Activated T-cell treated with anti-CD3 and anti-CD28 coated beads, Interleukin-2, amount 50 U/mL, for 72 hours (primary cell): Measurements from ENCODE around the gene CEP44. TPM values are rescaled to one million over a fixed set of nuclear protein-coding genes. Genes with fewer than 3 reads are reported as not detected.
"Not testable (repeated sequence)": the region's sequence is repeated elsewhere in the genome, so short reads cannot be mapped to it uniquely, and the experiment has no call there.

Experiments
- ATAC-seq, 2 donors: fragments of 150-1000 bp; cut with Tn5 transposase; replicated peaks in 1 of 2; 2 replicates each; pipeline ENCODE4 v1.10.0; 2021; ENCODE audit warnings: moderate library complexity in 2 of 2, mild to moderate bottlenecking in 1 of 2
- DNase-seq, 2 donors: peaks; one replicate each; pipeline ENCODE4 v3.0.0; 2021 to 2022; ENCODE audit warnings: mixed read lengths in 1 of 2
- H3K27ac Mint-ChIP-seq: one replicate; pipeline ENCODE4 v1.8.0; 2022; ENCODE audit warnings: mild to moderate bottlenecking, moderate library complexity, mixed read lengths
- H3K27me3 Mint-ChIP-seq: one replicate; pipeline ENCODE4 v1.8.0; 2022; ENCODE audit warnings: low read depth, mixed read lengths
- H3K36me3 Mint-ChIP-seq, 2 donors: one replicate each; pipeline ENCODE4 v1.8.0; 2022; ENCODE audit warnings: mixed read lengths in 2 of 2, mild to moderate bottlenecking in 1 of 2; ENCODE audit not compliant: insufficient read depth in 2 of 2
- H3K4me1 Mint-ChIP-seq: one replicate; pipeline ENCODE4 v1.8.0; 2022; ENCODE audit warnings: low read depth, mixed read lengths
- H3K4me3 Mint-ChIP-seq, 2 donors: one replicate each; pipeline ENCODE4 v1.8.0; 2022; ENCODE audit warnings: mild to moderate bottlenecking in 2 of 2, mixed read lengths in 2 of 2, moderate library complexity in 2 of 2
- H3K9me3 Mint-ChIP-seq, 2 donors: one replicate each; pipeline ENCODE4 v1.8.0; 2022; ENCODE audit warnings: mixed read lengths in 2 of 2
- total RNA-seq, 2 donors: library from RNA; stranded (reverse); gene quantifications; one replicate each; pipeline ENCODE4 v1.2.3, GENCODE V29; 2022

CEP44 gene
- total RNA-seq, 2 donors from 2014 or later, result 29.7 to 33.5 TPM

DNA sequence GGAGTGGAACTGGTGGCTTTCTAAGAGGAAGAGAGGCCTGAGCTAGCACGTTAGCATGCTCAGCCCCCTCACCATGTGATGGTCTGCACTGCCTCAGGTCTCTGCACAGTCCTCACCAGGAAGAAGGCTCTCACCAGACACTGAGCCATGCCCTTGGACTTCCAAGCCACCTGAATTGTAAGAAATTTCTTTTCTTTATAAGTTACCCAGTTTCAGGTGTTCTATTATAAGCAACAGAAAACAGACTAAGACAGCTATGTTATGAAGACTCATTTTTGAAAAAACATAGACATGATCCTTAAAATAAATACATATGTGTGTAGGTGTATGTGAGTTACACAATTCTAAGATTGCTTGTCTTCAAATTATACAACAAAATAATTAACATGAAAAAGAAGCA, 74.7 kb downstream of the CEP44 start:
- no peaks in the 10 kb centered on the region for H3K9me3 Mint-ChIP-seq
- peaks cover 14% of the 10 kb centered on the region for H3K4me1 Mint-ChIP-seq
- ATAC-seq (peak; percentile 45 to 51), DNase-seq (no peak)
- peaks cover 53% of the 10 kb centered on the region for H3K27me3 Mint-ChIP-seq
- peak overlapping the region; percentile 58 for H3K27ac Mint-ChIP-seq
- peak overlapping the region in 1 of 2 donors; percentile 4 for H3K4me3 Mint-ChIP-seq
- H3K36me3 Mint-ChIP-seq, result peaks cover 0 to 2% of the 10 kb centered on the region in 2 donors

DNA sequence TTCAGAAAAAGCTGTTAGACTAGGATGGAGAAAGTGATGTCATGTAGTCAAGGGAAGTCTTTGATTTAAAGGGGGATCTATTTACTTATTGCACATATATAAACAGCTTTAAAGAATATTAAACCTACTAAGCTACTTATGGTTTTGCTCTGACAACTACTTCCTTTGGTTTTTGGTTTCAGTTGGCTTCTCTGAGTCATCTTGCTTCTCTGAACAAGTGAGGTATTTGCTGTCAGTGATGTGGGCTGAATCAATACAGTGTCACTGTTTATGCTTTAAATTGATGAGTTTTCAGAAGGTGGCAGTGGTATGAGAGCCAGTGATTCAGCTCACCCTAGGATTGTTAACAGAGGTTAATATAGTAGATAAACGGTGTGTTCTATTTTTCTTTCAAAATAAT, 75.1 kb downstream of the CEP44 start:
- H3K4me1 Mint-ChIP-seq, result peaks cover 14% of the 10 kb centered on the region
- no peaks in the 10 kb centered on the region for H3K9me3 Mint-ChIP-seq
- peaks cover 0 to 2% of the 10 kb centered on the region in 2 donors for H3K36me3 Mint-ChIP-seq
- peak overlapping the region; percentile 58 for H3K27ac Mint-ChIP-seq
- H3K4me3 Mint-ChIP-seq, result peak overlapping the region in 1 of 2 donors; percentile 4
- peak; percentile 22 to 28 for DNase-seq
- H3K27me3 Mint-ChIP-seq, result peaks cover 52% of the 10 kb centered on the region
- ATAC-seq, result peak; percentile 98

DNA sequence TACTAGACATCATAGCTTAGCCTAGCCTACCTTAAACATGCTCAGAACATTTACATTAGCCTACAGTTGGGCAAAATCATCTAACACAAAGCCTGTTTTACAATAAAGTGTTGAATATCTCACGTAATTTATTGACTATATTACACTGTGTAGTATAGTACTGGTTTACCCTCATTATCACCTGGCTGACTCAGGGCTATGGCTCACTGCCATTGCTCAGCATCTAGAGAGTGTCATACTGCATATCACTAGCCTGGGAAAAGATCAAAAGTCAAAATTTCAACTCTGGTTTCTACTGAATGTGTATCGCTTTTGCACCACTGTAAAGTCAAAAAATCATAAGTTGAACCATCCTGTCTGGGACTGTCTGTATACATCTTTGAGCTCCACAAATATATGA, 78.6 kb downstream of the CEP44 start:
- Mint-ChIP-seq H3K36me3 (peaks cover 0 to 2% of the 10 kb centered on the region in 2 donors), H3K27ac (no peak overlapping the region), H3K4me3 (no peak overlapping the region), H3K27me3 (peaks cover 41% of the 10 kb centered on the region), H3K9me3 (no peaks in the 10 kb centered on the region), H3K4me1 (peaks cover 14% of the 10 kb centered on the region)
- no peak for ATAC-seq
- DNase-seq, result no peak

DNA sequence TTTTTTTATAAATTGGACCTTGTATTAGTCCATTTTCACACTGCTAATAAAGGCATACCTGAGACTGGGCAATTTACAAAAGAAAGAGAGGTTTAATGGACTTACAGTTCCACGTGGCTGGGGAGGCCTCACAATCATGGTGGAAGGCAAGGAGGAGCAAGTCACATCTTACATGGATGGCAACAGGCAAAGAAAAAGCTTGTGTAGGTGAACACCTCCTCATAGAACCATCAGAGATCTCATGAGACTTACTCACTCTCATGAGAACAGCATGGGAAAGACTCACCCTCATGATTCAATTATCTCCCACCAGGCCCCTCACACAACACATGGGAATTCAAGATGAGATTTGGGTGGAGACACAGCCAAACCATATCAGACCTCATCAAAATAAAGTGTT, 80.1 kb downstream of the CEP44 start:
- H3K4me1 Mint-ChIP-seq, ATAC-seq, H3K4me3 Mint-ChIP-seq, H3K27ac Mint-ChIP-seq, H3K9me3 Mint-ChIP-seq, DNase-seq, H3K36me3 Mint-ChIP-seq: not testable (repeated sequence)
- peaks cover 41% of the 10 kb centered on the region for H3K27me3 Mint-ChIP-seq

DNA sequence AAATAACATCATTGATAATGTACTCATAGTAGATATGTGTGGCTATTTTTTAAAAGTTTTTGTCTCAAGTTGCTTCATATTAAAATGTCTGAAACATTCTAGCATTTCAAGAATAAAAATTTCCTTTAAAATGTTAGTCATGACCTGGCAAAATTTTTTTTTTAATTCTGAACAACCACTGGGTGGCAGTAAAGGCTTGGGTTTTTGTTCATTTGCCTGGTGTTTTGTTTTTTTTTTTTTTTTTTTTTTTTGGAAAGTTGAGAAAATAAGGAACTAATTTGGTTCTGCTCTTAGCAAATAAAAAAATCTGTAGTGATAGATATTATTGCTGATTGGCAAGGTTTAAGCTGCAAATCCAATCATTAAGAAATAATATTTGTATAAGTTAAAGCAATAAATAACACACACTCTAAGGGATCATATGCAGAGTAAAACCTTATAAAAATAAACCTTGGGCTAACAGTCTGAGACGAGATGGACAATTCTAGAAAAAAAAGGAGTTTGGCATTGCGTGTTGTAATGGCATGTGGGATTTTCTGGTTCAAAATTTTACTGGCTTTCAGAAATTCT, 81.4 kb downstream of the CEP44 start:
- H3K27me3 Mint-ChIP-seq, result peaks cover 32% of the 10 kb centered on the region
- H3K27ac Mint-ChIP-seq, result no peak overlapping the region
- H3K36me3 Mint-ChIP-seq, result no peaks in the 10 kb centered on the region
- H3K4me1 Mint-ChIP-seq, result no peaks in the 10 kb centered on the region
- no peak for ATAC-seq
- no peak overlapping the region for H3K4me3 Mint-ChIP-seq
- no peaks in the 10 kb centered on the region for H3K9me3 Mint-ChIP-seq
- peak; percentile 4 to 11 for DNase-seq

DNA sequence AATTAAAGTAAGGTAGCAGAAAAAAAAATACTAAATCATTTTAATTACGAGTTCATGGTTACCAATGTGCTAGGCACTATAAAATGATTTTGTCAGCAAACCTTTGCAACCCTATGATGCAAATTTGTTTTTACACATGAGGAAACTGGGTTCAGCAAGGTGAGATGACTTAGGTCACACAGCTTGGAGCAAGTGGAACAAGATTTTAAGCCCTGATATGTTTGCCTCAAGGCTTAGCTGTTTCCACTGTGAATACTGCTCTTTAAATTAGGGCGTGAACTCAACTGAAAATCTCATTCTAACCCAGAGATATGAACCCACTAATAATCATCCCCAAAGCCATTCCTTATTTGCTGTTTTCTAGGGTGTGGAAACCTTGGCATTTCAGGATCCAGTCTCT, 86.3 kb downstream of the CEP44 start:
- no peak for DNase-seq
- Mint-ChIP-seq H3K4me1 (no peaks in the 10 kb centered on the region), H3K4me3 (no peak overlapping the region), H3K9me3 (no peaks in the 10 kb centered on the region), H3K27me3 (peaks cover 8% of the 10 kb centered on the region), H3K36me3 (no peaks in the 10 kb centered on the region), H3K27ac (no peak overlapping the region)
- no peak for ATAC-seq

DNA sequence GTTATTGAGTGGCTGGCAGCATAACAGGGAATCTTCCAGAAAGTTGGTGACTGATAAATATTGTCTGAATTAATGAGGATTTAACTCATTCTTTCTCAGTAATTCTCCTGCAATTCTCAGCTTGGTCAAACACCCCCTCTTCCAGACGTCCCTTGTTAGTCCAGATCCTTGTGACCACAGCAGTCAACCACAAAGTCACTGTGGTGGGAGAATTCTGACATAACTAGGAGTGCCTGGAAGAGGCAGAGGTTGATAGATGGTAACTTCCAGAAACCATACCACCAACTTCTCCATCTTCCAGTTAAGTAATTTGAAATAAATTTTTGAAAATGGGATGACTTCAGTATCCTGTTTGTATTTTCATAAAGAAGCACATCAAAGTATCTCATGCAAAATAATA, 90.1 kb downstream of the CEP44 start:
- H3K27ac Mint-ChIP-seq, result no peak overlapping the region
- H3K4me3 Mint-ChIP-seq, result no peak overlapping the region
- H3K9me3 Mint-ChIP-seq, result no peaks in the 10 kb centered on the region
- ATAC-seq (no peak), DNase-seq (no peak)
- H3K36me3 Mint-ChIP-seq, result no peaks in the 10 kb centered on the region
- peaks cover 10% of the 10 kb centered on the region for H3K27me3 Mint-ChIP-seq
- peaks cover 4% of the 10 kb centered on the region for H3K4me1 Mint-ChIP-seq

DNA sequence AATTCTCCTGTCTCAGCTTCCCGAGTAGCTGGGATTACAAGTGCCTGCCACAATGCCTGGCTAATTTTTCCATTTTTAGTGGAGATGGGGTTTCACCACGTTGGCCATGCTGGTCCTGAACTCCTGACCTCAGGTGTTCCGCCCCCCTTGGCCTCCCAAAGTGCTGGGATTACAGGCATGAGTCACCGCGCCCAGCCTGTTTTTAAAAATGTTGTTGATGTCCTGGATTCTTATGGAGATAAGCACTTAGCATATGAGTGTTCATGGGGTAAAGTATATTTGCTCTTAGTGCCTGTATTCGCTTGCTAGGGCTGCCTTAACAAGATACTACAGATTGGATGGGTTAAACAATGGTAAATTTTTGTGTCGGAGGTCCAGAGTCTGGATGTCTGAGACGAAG, 91.7 kb downstream of the CEP44 start:
- DNase-seq (no peak), ATAC-seq (no peak)
- Mint-ChIP-seq H3K4me1 (peaks cover 4% of the 10 kb centered on the region), H3K4me3 (no peak overlapping the region), H3K27ac (no peak overlapping the region), H3K27me3 (peaks cover 10% of the 10 kb centered on the region), H3K9me3 (no peaks in the 10 kb centered on the region), H3K36me3 (no peaks in the 10 kb centered on the region)

DNA sequence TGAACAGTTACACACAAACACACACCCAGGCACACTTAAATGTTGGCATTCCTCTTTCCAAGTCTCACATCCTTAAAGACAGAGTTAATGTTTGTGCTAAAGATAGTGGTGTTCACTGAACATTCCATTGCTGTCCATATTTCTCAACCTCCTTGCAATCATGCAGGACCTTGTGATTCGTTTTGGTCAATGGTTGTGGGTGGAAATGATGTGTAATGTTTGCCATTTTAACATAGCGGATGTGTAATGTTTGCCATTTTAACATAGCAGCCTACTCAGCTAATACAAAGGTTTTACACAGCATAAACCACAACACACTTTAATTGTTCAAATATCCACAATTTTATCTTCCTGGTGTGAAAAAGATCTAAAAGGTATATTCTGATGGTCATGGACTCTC, 93.9 kb downstream of the CEP44 start:
- no peak for ATAC-seq
- H3K4me1 Mint-ChIP-seq, result peaks cover 4% of the 10 kb centered on the region
- H3K27ac Mint-ChIP-seq, result peak overlapping the region; percentile 34
- no peaks in the 10 kb centered on the region for H3K36me3 Mint-ChIP-seq
- H3K4me3 Mint-ChIP-seq, result no peak overlapping the region
- DNase-seq, result no peak
- H3K27me3 Mint-ChIP-seq, result peaks cover 10% of the 10 kb centered on the region
- no peaks in the 10 kb centered on the region for H3K9me3 Mint-ChIP-seq

DNA sequence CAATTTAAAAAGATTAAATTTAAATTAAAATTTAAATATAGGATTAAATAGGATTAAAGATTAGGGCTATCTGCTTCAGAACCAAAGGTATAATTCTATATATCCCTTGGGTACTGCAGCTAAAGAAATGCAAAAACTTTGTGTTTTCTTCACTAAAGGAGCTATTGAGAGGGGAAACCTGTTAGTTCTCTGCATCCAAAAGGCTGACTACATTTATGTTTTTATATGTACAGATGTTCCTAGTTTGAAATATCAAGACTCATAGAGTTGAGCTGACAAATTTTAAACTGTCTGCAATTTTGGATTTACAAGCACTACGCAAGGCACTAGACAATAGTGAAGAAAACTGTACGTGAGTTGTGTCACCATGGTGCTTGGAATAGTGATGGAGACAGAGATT, 95.2 kb downstream of the CEP44 start:
- ATAC-seq, result no peak
- H3K4me3 Mint-ChIP-seq, result no peak overlapping the region
- no peak overlapping the region for H3K27ac Mint-ChIP-seq
- no peaks in the 10 kb centered on the region for H3K9me3 Mint-ChIP-seq
- H3K4me1 Mint-ChIP-seq, result peaks cover 4% of the 10 kb centered on the region
- no peaks in the 10 kb centered on the region for H3K36me3 Mint-ChIP-seq
- peaks cover 10% of the 10 kb centered on the region for H3K27me3 Mint-ChIP-seq
- no peak for DNase-seq

DNA sequence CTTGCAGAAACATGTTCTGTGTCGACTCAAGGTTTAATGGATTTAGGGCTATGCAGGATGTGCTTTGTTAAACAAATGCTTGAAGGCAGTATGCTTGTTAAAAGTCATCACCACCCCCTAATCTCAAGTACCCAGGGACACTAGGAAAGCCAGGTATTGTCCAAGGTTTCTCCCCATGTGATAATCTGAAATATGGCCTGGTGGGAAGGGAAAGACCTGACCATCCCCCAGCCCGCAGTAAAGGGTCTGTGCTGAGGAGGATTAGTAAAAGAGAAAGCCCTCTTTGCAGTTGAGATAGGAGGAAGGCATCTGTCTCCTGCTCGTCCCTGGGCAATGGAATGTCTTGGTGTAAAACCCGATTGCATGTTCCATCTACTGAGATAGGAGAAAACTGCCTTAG, 96.5 kb downstream of the CEP44 start:
- H3K4me3 Mint-ChIP-seq, DNase-seq, ATAC-seq: not testable (repeated sequence)

DNA sequence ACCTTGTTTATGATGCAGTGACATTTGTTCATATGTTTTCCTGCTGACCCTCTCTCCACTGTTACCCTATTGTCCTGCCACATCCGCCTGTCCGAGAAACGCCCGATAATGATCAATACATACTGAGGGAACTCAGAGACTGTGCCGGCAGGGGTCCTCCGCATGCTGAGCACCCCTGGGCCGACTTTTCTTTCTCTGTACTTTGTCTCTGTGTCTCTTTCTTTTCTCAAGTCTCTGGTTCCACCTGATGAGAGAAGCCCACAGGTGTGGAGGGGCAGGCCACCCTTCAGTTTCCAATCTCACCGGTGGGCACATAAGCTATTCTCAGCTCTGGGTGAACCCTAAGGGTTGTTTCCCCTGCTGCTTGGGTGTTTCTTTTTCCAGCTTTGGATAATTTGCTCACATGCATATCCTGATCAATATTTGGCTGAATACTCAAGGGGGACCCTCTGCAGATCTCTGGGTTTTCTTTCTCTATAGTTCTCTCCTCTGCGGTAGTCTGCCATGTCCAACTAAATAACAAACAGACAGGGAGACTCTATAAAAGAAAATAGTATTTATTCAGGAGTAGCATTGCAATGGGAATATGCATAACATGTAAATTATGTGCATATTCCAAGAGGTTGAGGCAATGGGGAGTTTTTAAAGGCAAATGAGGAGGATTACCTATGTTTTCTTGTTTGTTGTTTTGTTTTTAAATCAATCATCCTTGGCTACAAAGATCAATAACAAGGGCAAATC, 97.2 kb downstream of the CEP44 start:
- Mint-ChIP-seq H3K4me3 (no peak overlapping the region), H3K4me1 (peaks cover 4% of the 10 kb centered on the region), H3K27me3 (peaks cover 10% of the 10 kb centered on the region), H3K9me3 (no peaks in the 10 kb centered on the region), H3K36me3 (no peaks in the 10 kb centered on the region), H3K27ac (no peak overlapping the region)
- no peak for ATAC-seq
- DNase-seq, result no peak

More for the DNA sequence above, 96.5 kb downstream of the CEP44 start:
- H3K27me3 Mint-ChIP-seq, result peaks cover 10% of the 10 kb centered on the region
- H3K36me3 Mint-ChIP-seq, H3K9me3 Mint-ChIP-seq, H3K27ac Mint-ChIP-seq, H3K4me1 Mint-ChIP-seq: not testable (repeated sequence)

DNA sequence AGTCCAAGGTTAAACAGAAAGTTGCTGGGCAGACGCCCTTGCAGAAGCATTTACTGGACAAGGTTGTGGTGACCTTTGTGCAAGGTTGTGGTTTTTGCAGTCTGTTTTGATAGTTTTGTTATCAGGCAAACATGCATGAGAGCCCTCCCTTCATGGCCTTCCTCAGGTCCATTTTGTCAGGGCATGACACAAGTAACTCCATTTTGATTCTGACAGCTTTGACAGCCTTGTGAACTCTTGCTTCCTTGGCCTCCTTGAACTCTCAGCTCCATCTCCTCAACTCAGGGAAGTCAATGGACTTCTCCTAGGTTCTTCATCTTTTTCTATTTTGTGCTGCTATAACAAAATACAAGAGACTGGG, 97.7 kb downstream of the CEP44 start:
- Mint-ChIP-seq H3K4me3 (no peak overlapping the region), H3K36me3 (no peaks in the 10 kb centered on the region), H3K27me3 (peaks cover 10% of the 10 kb centered on the region), H3K9me3 (no peaks in the 10 kb centered on the region), H3K27ac (no peak overlapping the region), H3K4me1 (peaks cover 4% of the 10 kb centered on the region)
- DNase-seq (no peak), ATAC-seq (no peak)
